Activated CD8-positive, alpha-beta memory T cell treated with anti-CD3 and anti-CD28 coated beads, Interleukin-2, amount 10 ng/mL, durations not matched to agents 7 days and 5 days (primary cell): ENCODE measurements around the gene SLC52A1. TPM values are rescaled to one million over a fixed set of nuclear protein-coding genes. Genes with fewer than 3 reads are reported as not detected.

ENCODE experiments used
- ATAC-seq: fragments of 150-1000 bp; cut with Tn5 transposase; one replicate; pipeline ENCODE4 v1.10.0; 2021; ENCODE audit warnings: moderate library complexity
- CTCF ChIA-PET: fragments of 350-600 bp; sonication (Branson Sonifier 250); formaldehyde crosslinking; loops from one replicate; lab custom pipeline; 2021; ENCODE audit warnings: antibody characterized with exemption; lab: Charles Lee
- DNase-seq: peaks from one replicate; pipeline ENCODE4 v3.0.0-alpha.2; 2020
- H3K27ac Mint-ChIP-seq: one replicate; pipeline ENCODE4 v1.8.0; 2021; ENCODE audit warnings: mild to moderate bottlenecking, mixed read lengths
- H3K27me3 Mint-ChIP-seq: one replicate; pipeline ENCODE4 v1.8.0; 2021; ENCODE audit warnings: mixed read lengths
- H3K36me3 Mint-ChIP-seq: one replicate; pipeline ENCODE4 v1.8.0; 2021; ENCODE audit warnings: mild to moderate bottlenecking, mixed read lengths
- H3K4me1 Mint-ChIP-seq: one replicate; pipeline ENCODE4 v1.8.0; 2021; ENCODE audit warnings: mixed read lengths
- H3K4me3 Mint-ChIP-seq: one replicate; pipeline ENCODE4 v1.8.0; 2021; ENCODE audit warnings: mild to moderate bottlenecking, moderate library complexity, mixed read lengths
- H3K9me3 Mint-ChIP-seq: one replicate; pipeline ENCODE4 v1.8.0; 2022; ENCODE audit warnings: low read depth, mixed read lengths
- total RNA-seq, 2 experiments: library from RNA; stranded (reverse); gene quantifications; one replicate each; pipeline ENCODE4 v1.2.3, GENCODE V29; 2021

Gene SLC52A1
- total RNA-seq, 2 experiments from 2014 or later: 0.84 to 2.2 TPM

- CTCF ChIA-PET: interaction anchor here (0.9 to 2.3 kb wide), 8 partner anchors 10 to 89 kb away, joined by 3 to 26 read pairs (median 4); partner anchors contain the start of genes CAMTA2, RNF167 and SLC25A11
- Mint-ChIP-seq H3K27ac (no peak overlapping the region), H3K36me3 (no peaks in the 10 kb centered on the region), H3K27me3 (no peaks in the 10 kb centered on the region), H3K9me3 (no peaks in the 10 kb centered on the region), H3K4me3 (peak overlapping the region; percentile 79), H3K4me1 (peaks cover 16% of the 10 kb centered on the region)
- ATAC-seq (no peak), DNase-seq (peak; percentile 52)
Observed at GRCh38 chr17:4998027-4998731, 37.0 kb downstream of the SLC52A1 start.

- DNase-seq: peak; percentile 94
- CTCF ChIA-PET: interaction anchor here (0.9 to 2.3 kb wide), 8 partner anchors 10 to 88 kb away, joined by 3 to 26 read pairs (median 4); partner anchors contain the start of genes CAMTA2, RNF167 and SLC25A11
- Mint-ChIP-seq H3K9me3 (no peaks in the 10 kb centered on the region), H3K27ac (peak within 1 kb of the TSS; percentile 72), H3K27me3 (no peaks in the 10 kb centered on the region), H3K36me3 (no peaks in the 10 kb centered on the region), H3K4me1 (peaks cover 16% of the 10 kb centered on the region), H3K4me3 (peak within 1 kb of the TSS; percentile 79)
- ATAC-seq: peak; percentile 94
Observed at GRCh38 chr17:4997302-4998026, 37.8 kb downstream of the SLC52A1 start, which contains the start of the genes INCA1 and KIF1C. Gene INCA1, minus strand, starts transcription at chr17:4997522. Its CDS starts 3,085 bp downstream, at chr17:4994437. Gene KIF1C, plus strand, starts transcription at chr17:4997950. Its CDS starts 2,297 bp downstream, at chr17:5000247.

GRCh38 chr17:4994081-4994595 lies 41.1 kb downstream of the SLC52A1 start:
- DNase-seq (no peak), ATAC-seq (no peak)
- peaks cover 21% of the 10 kb centered on the region for H3K4me1 Mint-ChIP-seq
- no peaks in the 10 kb centered on the region for H3K27me3 Mint-ChIP-seq
- no peak overlapping the region for H3K27ac Mint-ChIP-seq
- H3K9me3 Mint-ChIP-seq: no peaks in the 10 kb centered on the region
- CTCF ChIA-PET: interaction anchor here (1.3 kb wide), 1 partner anchor 26 kb away, joined by 3 read pairs; the partner anchor contains the start of gene SPAG7
- peaks cover 1% of the 10 kb centered on the region for H3K36me3 Mint-ChIP-seq
- no peak overlapping the region for H3K4me3 Mint-ChIP-seq

GRCh38 chr17:4987767-4988567 lies 47.3 kb downstream of the SLC52A1 start:
- H3K36me3 Mint-ChIP-seq: peaks cover 6% of the 10 kb centered on the region
- peaks cover 36% of the 10 kb centered on the region for H3K4me1 Mint-ChIP-seq
- DNase-seq (no peak), ATAC-seq (no peak)
- no peaks in the 10 kb centered on the region for H3K9me3 Mint-ChIP-seq
- CTCF ChIA-PET: interaction anchor here (0.6 to 4.5 kb wide), 19 partner anchors 8 to 85 kb away, joined by 3 to 39 read pairs (median 6); partner anchors contain the start of genes CHRNE, INCA1, KIF1C and RNF167
- H3K4me3 Mint-ChIP-seq: peak overlapping the region; percentile 91
- no peaks in the 10 kb centered on the region for H3K27me3 Mint-ChIP-seq
- peak overlapping the region; percentile 93 for H3K27ac Mint-ChIP-seq

- no peaks in the 10 kb centered on the region for H3K27me3 Mint-ChIP-seq
- DNase-seq: peak; percentile 93
- CTCF ChIA-PET: interaction anchor here (0.6 to 4.5 kb wide), 21 partner anchors 10 to 284 kb away, joined by 3 to 39 read pairs (median 5); partner anchors contain the start of genes C17orf107, CHRNE, INCA1 and KIF1C
Observed at GRCh38 chr17:4986951-4987766, 48.1 kb downstream of the SLC52A1 start, which contains the start of gene CAMTA2. Gene CAMTA2, minus strand, starts transcription at chr17:4987675. Its CDS starts 1,453 bp downstream, at chr17:4986222.

GRCh38 chr17:4986403-4986802 lies 48.8 kb downstream of the SLC52A1 start:
- CTCF ChIA-PET: interaction anchor here (0.8 to 4.5 kb wide), 13 partner anchors 11 to 283 kb away, joined by 3 to 39 read pairs (median 9); partner anchors contain the start of genes C17orf107, INCA1, KIF1C and RNF167
- H3K4me3 Mint-ChIP-seq: peak overlapping the region; percentile 91
- peak overlapping the region; percentile 93 for H3K27ac Mint-ChIP-seq
- no peaks in the 10 kb centered on the region for H3K27me3 Mint-ChIP-seq
- H3K9me3 Mint-ChIP-seq: no peaks in the 10 kb centered on the region
- peaks cover 13% of the 10 kb centered on the region for H3K36me3 Mint-ChIP-seq
- H3K4me1 Mint-ChIP-seq: peaks cover 37% of the 10 kb centered on the region
- ATAC-seq (no peak), DNase-seq (no peak)

More at GRCh38 chr17:4986951-4987766, 48.1 kb downstream of the SLC52A1 start, which contains the start of gene CAMTA2:
- Mint-ChIP-seq H3K9me3 (no peaks in the 10 kb centered on the region), H3K4me3 (peak within 1 kb of the TSS; percentile 91), H3K4me1 (peaks cover 36% of the 10 kb centered on the region), H3K36me3 (peaks cover 9% of the 10 kb centered on the region), H3K27ac (peak within 1 kb of the TSS; percentile 93)
- peak; percentile 88 for ATAC-seq

Other genes starting within 250 kb of the SLC52A1 start
- gene VMO1, start 249.1 kb downstream of the SLC52A1 start, total RNA-seq: under 1 TPM; 0.37 to 0.50 TPM
- gene GLTPD2, start 246.5 kb downstream of the SLC52A1 start, total RNA-seq: not detected
- 100 to 1,000 TPM; 119 to 157 TPM for gene PSMB6, start 239.3 kb downstream of the SLC52A1 start, total RNA-seq
- 10 to 100 TPM; 11.7 to 14.5 TPM for gene PLD2, start 228.3 kb downstream of the SLC52A1 start, total RNA-seq
- gene MINK1, start 202.1 kb downstream of the SLC52A1 start, total RNA-seq: 100 to 1,000 TPM in 1 of 2 experiments, 10 to 100 TPM in 1; 87.4 to 107 TPM
- 1 to 10 TPM in 1 of 2 experiments, under 1 TPM in 1; 0.98 to 1.2 TPM for gene C17orf107, start 135.9 kb downstream of the SLC52A1 start, total RNA-seq
- under 1 TPM; 0.40 to 0.41 TPM for gene CHRNE, start 132.3 kb downstream of the SLC52A1 start, total RNA-seq
- gene GP1BA, start 103.1 kb downstream of the SLC52A1 start, total RNA-seq: not detected
- 10 to 100 TPM; 82.3 to 84.6 TPM for gene SLC25A11, start 95.4 kb downstream of the SLC52A1 start, total RNA-seq
- 100 to 1,000 TPM; 226 to 273 TPM for gene RNF167, start 95.2 kb downstream of the SLC52A1 start, total RNA-seq
- 1,000 to 10,000 TPM; 2,029 to 2,329 TPM for gene PFN1, start 86.9 kb downstream of the SLC52A1 start, total RNA-seq
- 10 to 100 TPM; 27.7 to 30.8 TPM for gene ENO3, start 84.3 kb downstream of the SLC52A1 start, total RNA-seq
- gene SPAG7, start 67.6 kb downstream of the SLC52A1 start, total RNA-seq: 10 to 100 TPM; 60.5 to 70.1 TPM
- 10 to 100 TPM; 60.6 to 72.5 TPM for gene CAMTA2, start 47.8 kb downstream of the SLC52A1 start, total RNA-seq
- gene INCA1, start 37.9 kb downstream of the SLC52A1 start, total RNA-seq: under 1 TPM; 0.20 to 0.23 TPM
- 10 to 100 TPM; 39.8 to 51.0 TPM for gene KIF1C, start 37.5 kb downstream of the SLC52A1 start, total RNA-seq
- gene ZFP3, start 43.0 kb upstream of the SLC52A1 start, total RNA-seq: 1 to 10 TPM; 1.9 to 2.9 TPM
- gene ZNF232, start 76.5 kb upstream of the SLC52A1 start, total RNA-seq: 10 to 100 TPM in 1 of 2 experiments, 1 to 10 TPM in 1; 8.6 to 10.7 TPM
- under 1 TPM; 0.03 to 0.07 TPM for gene USP6, start 80.6 kb upstream of the SLC52A1 start, total RNA-seq
- 10 to 100 TPM; 10.5 to 11.3 TPM for gene ZNF594, start 156.4 kb upstream of the SLC52A1 start, total RNA-seq
- gene SCIMP, start 199.4 kb upstream of the SLC52A1 start, total RNA-seq: not detected
- 10 to 100 TPM; 35.1 to 38.0 TPM for gene RABEP1, start 246.9 kb upstream of the SLC52A1 start, total RNA-seq